Neural cell (in vitro differentiated cells): ENCODE measurements around the gene HJV. TPM values are rescaled to one million over a fixed set of nuclear protein-coding genes. Genes with fewer than 3 reads are reported as not detected.

ENCODE experiments used
- H2AFZ ChIP-seq: fragments of 200-600, 300-800 bp; sonication (generic), shearing (Covaris generic); 2 replicates; pipeline ENCODE4 v1.6.0; 2014; ENCODE audit warnings: low read depth, mild to moderate bottlenecking, antibody characterized with exemption, low read length, moderate library complexity
- H3F3A ChIP-seq: fragments of 200-600 bp; shearing (Covaris generic); 2 replicates; pipeline ENCODE4 v1.6.1; 2016; ENCODE audit warnings: mild to moderate bottlenecking, moderate library complexity, mixed read lengths, antibody characterized with exemption, low read length; ENCODE audit not compliant: insufficient read depth, poor library complexity, severe bottlenecking
- H3K27ac ChIP-seq: fragments of 200-600, 300-800 bp; sonication (generic), shearing (Covaris generic); 2 replicates; pipeline ENCODE4 v1.5.1; 2014; ENCODE audit warnings: mild to moderate bottlenecking, low read length, moderate library complexity
- H3K27me3 ChIP-seq: fragments of 300-800, 200-600 bp; sonication (generic), shearing (Covaris generic); 2 replicates; pipeline ENCODE4 v1.6.0; 2014; ENCODE audit warnings: mild to moderate bottlenecking, low read depth, low read length, moderate library complexity; ENCODE audit not compliant: insufficient read depth
- H3K36me3 ChIP-seq: fragments of 300-800, 200-600 bp; sonication (generic), shearing (Covaris generic); 2 replicates; pipeline ENCODE4 v1.5.1; 2014; ENCODE audit warnings: mild to moderate bottlenecking, antibody characterized with exemption, low read length, moderate library complexity; ENCODE audit not compliant: insufficient read depth
- H3K4me2 ChIP-seq: fragments of 300-800, 200-600 bp; sonication (generic), shearing (Covaris generic); 2 replicates; pipeline ENCODE4 v1.6.0; 2014; ENCODE audit warnings: mild to moderate bottlenecking, low read length
- H3K4me3 ChIP-seq: fragments of 300-800, 200-600 bp; sonication (generic), shearing (Covaris generic); 2 replicates; pipeline ENCODE4 v1.5.1; 2014; ENCODE audit warnings: mild to moderate bottlenecking, low read length, moderate library complexity
- H3K79me2 ChIP-seq: fragments of 200-600 bp; shearing (Covaris generic); replicated peaks from 2 replicates; pipeline ENCODE4 v1.6.0; 2014; ENCODE audit warnings: mild to moderate bottlenecking, low read length, moderate library complexity; ENCODE audit not compliant: insufficient read depth
- H3K9ac ChIP-seq: fragments of 300-800, 200-600 bp; sonication (generic), shearing (Covaris generic); 2 replicates; pipeline ENCODE4 v1.6.1; 2016; ENCODE audit warnings: mild to moderate bottlenecking, low read length, mixed read lengths
- H3K9me2 ChIP-seq: fragments of 200-600 bp; shearing (Covaris generic); 2 replicates; pipeline ENCODE4 v1.6.1; 2016; ENCODE audit warnings: mild to moderate bottlenecking, low read length, mixed read lengths; ENCODE audit not compliant: insufficient read depth
- H3K9me3 ChIP-seq: fragments of 200-600, 300-800 bp; sonication (generic), shearing (Covaris generic); 2 replicates; pipeline ENCODE4 v1.6.1; 2016; ENCODE audit warnings: mild to moderate bottlenecking, mixed run types, low read length, moderate library complexity, mixed read lengths
- H4K20me1 ChIP-seq: fragments of 200-600 bp; shearing (Covaris generic); 2 replicates; pipeline ENCODE4 v1.6.1; 2016; ENCODE audit warnings: mild to moderate bottlenecking, mixed run types; ENCODE audit not compliant: insufficient read depth
- CTCF ChIP-seq: fragments of 450-650 bp; IDR thresholded peaks from 2 replicates; pipeline ENCODE4 v1.5.1; 2014; ENCODE audit warnings: antibody characterized with exemption, mild to moderate bottlenecking, moderate library complexity; ENCODE audit not compliant: poor library complexity, severe bottlenecking
- EP300 ChIP-seq: fragments of 450-650 bp; conservative IDR thresholded peaks from 2 replicates; pipeline ENCODE4 v1.6.1; 2014; ENCODE audit warnings: antibody characterized with exemption, mild to moderate bottlenecking, moderate library complexity; ENCODE audit not compliant: poor library complexity, severe bottlenecking
- EZH2 ChIP-seq: fragments of 200-600, 300-800 bp; shearing (Covaris generic), sonication (generic); IDR thresholded peaks from 2 replicates; pipeline ENCODE4 v1.6.1; 2014; ENCODE audit warnings: antibody characterized with exemption, low read length, borderline replicate concordance, mild to moderate bottlenecking; ENCODE audit not compliant: insufficient read depth, poor library complexity, severe bottlenecking
- MXI1 ChIP-seq: fragments of 450-650 bp; conservative IDR thresholded peaks from 2 replicates; pipeline ENCODE4 v1.6.1; 2014; ENCODE audit warnings: antibody characterized with exemption, mild to moderate bottlenecking; ENCODE audit not compliant: poor library complexity, severe bottlenecking
- POLR2AphosphoS5 ChIP-seq: IDR thresholded peaks from 2 replicates; pipeline ENCODE4 v1.6.1; 2012
- RAD21 ChIP-seq: fragments of 450-650 bp; conservative IDR thresholded peaks from 2 replicates; pipeline ENCODE4 v1.6.1; 2014; ENCODE audit warnings: antibody characterized with exemption, mild to moderate bottlenecking, moderate library complexity
- REST ChIP-seq: IDR thresholded peaks from 2 replicates; pipeline ENCODE4 v1.6.1; 2012; ENCODE audit warnings: borderline replicate concordance
- SMC3 ChIP-seq: fragments of 450-650 bp; conservative IDR thresholded peaks from 2 replicates; pipeline ENCODE4 v1.6.1; 2014; ENCODE audit warnings: antibody characterized with exemption, mild to moderate bottlenecking, moderate library complexity; ENCODE audit not compliant: poor library complexity
- TAF1 ChIP-seq: IDR thresholded peaks from 2 replicates; pipeline ENCODE4 v1.6.1; 2012; ENCODE audit warnings: low read depth
- polyA plus RNA-seq: library from polyadenylated mRNA; depleted of rRNA; stranded (reverse); fragments of >200 nt; gene quantifications from 2 replicates; pipeline ENCODE4 v1.2.3, GENCODE V29; 2014

HJV gene
- polyA plus RNA-seq, 1 donor from 2014 or later = not detected

- H3K36me3 ChIP-seq = no peaks in the 10 kb centered on the region
- TF ChIP-seq RAD21 (no peak), TAF1 (no peak), REST (no peak), CTCF (no peak), SMC3 (no peak), EZH2 (no peak), POLR2AphosphoS5 (no peak), MXI1 (no peak), EP300 (no peak)
- no peaks in the 10 kb centered on the region for H3K9me3 ChIP-seq
- no peak overlapping the region for H3K9ac ChIP-seq
- H3K9me2 ChIP-seq = no peaks in the 10 kb centered on the region
- H3K79me2 ChIP-seq = no peaks in the 10 kb centered on the region
- H2AFZ ChIP-seq = no peak overlapping the region
- H4K20me1 ChIP-seq = no peaks in the 10 kb centered on the region
- no peaks in the 10 kb centered on the region for H3F3A ChIP-seq
- H3K27me3 ChIP-seq = peaks cover 17% of the 10 kb centered on the region
- H3K27ac ChIP-seq = no peak overlapping the region
- no peak overlapping the region for H3K4me3 ChIP-seq
- H3K4me2 ChIP-seq = no peak overlapping the region
Measured at GRCh38 chr1:146022403-146023127, 1.0 kb upstream of the HJV start.

- Histone ChIP-seq H4K20me1 (no peaks in the 10 kb centered on the region), H3K4me2 (no peak overlapping the region), H3K9me2 (no peaks in the 10 kb centered on the region), H3K9ac (no peak overlapping the region), H3F3A (no peaks in the 10 kb centered on the region), H2AFZ (no peak overlapping the region), H3K27ac (no peak overlapping the region), H3K4me3 (no peak overlapping the region), H3K79me2 (no peaks in the 10 kb centered on the region), H3K36me3 (no peaks in the 10 kb centered on the region), H3K9me3 (no peaks in the 10 kb centered on the region), H3K27me3 (peaks cover 17% of the 10 kb centered on the region)
- TF ChIP-seq CTCF (no peak), SMC3 (no peak), REST (no peak), TAF1 (no peak), RAD21 (no peak), EZH2 (no peak), POLR2AphosphoS5 (no peak), MXI1 (no peak), EP300 (no peak)
Measured at GRCh38 chr1:146021050-146021445, 487 bp downstream of the HJV start.
